ENCODE data around the gene SELENON.
A peak's percentile ranks its signal among the peaks of the same experiment; 100 is the strongest.

Gene SELENON

GRCh38 chr1:25780318-25781129 is 19.5 kb upstream of the SELENON start:
- Mint-ChIP-seq H3K36me3 (peaks cover 3% of the 10 kb centered on the region), H3K4me1 (peaks cover 5% of the 10 kb centered on the region), H3K27ac (no peak overlapping the region), H3K4me3 (no peak overlapping the region), H3K9me3 (no peaks in the 10 kb centered on the region)
- ATAC-seq (no peak), DNase-seq (ENCODE audit: low spot score in 2 of 2) (no peak)

- H3K36me3 Mint-ChIP-seq = no peaks in the 10 kb centered on the region
- no peak for ATAC-seq
Observed at GRCh38 chr1:25781130-25781433, 18.9 kb upstream of the SELENON start.

GRCh38 chr1:25782608-25783201 is 17.3 kb upstream of the SELENON start:
- no peak for DNase-seq (ENCODE audit: low spot score in 2 of 2)

More at GRCh38 chr1:25781130-25781433, 18.9 kb upstream of the SELENON start:
- Mint-ChIP-seq H3K4me3 (no peak overlapping the region), H3K4me1 (no peaks in the 10 kb centered on the region), H3K27ac (no peak overlapping the region), H3K9me3 (no peaks in the 10 kb centered on the region)
- DNase-seq (ENCODE audit: low spot score in 2 of 2) = no peak

GRCh38 chr1:25784575-25785051 is 15.4 kb upstream of the SELENON start:
- H3K4me3 Mint-ChIP-seq = no peak overlapping the region
- peaks cover 5% of the 10 kb centered on the region for H3K36me3 Mint-ChIP-seq
- no peaks in the 10 kb centered on the region for H3K4me1 Mint-ChIP-seq
- ATAC-seq = no peak
- H3K27ac Mint-ChIP-seq = no peak overlapping the region
- no peak for DNase-seq (ENCODE audit: low spot score in 2 of 2)
- H3K9me3 Mint-ChIP-seq = no peaks in the 10 kb centered on the region

More at GRCh38 chr1:25782608-25783201, 17.3 kb upstream of the SELENON start:
- Mint-ChIP-seq H3K9me3 (no peaks in the 10 kb centered on the region), H3K4me1 (no peaks in the 10 kb centered on the region), H3K36me3 (no peaks in the 10 kb centered on the region), H3K27ac (peak overlapping the region; percentile 61), H3K4me3 (no peak overlapping the region)
- no peak for ATAC-seq

- no peaks in the 10 kb centered on the region for H3K4me1 Mint-ChIP-seq
- H3K9me3 Mint-ChIP-seq = no peaks in the 10 kb centered on the region
- H3K27ac Mint-ChIP-seq = no peak overlapping the region
- H3K36me3 Mint-ChIP-seq = peaks cover 5% of the 10 kb centered on the region
- no peak overlapping the region for H3K4me3 Mint-ChIP-seq
- ATAC-seq (no peak), DNase-seq (ENCODE audit: low spot score in 2 of 2) (no peak)
Observed at GRCh38 chr1:25785333-25786067, 14.5 kb upstream of the SELENON start.

- DNase-seq (ENCODE audit: low spot score in 2 of 2) (no peak), ATAC-seq (no peak)
- Mint-ChIP-seq H3K4me3 (no peak overlapping the region), H3K9me3 (no peaks in the 10 kb centered on the region), H3K36me3 (peaks cover 5% of the 10 kb centered on the region), H3K4me1 (no peaks in the 10 kb centered on the region), H3K27ac (no peak overlapping the region)
Observed at GRCh38 chr1:25786887-25787759, 12.9 kb upstream of the SELENON start.

GRCh38 chr1:25787760-25788166 is 12.2 kb upstream of the SELENON start:
- no peaks in the 10 kb centered on the region for H3K4me1 Mint-ChIP-seq
- ATAC-seq (no peak), DNase-seq (ENCODE audit: low spot score in 2 of 2) (no peak)
- H3K9me3 Mint-ChIP-seq = no peaks in the 10 kb centered on the region
- no peak overlapping the region for H3K4me3 Mint-ChIP-seq
- peaks cover 5% of the 10 kb centered on the region for H3K36me3 Mint-ChIP-seq
- H3K27ac Mint-ChIP-seq = no peak overlapping the region

- Mint-ChIP-seq H3K4me1 (peaks cover 6% of the 10 kb centered on the region), H3K9me3 (no peaks in the 10 kb centered on the region), H3K4me3 (no peak overlapping the region), H3K36me3 (peaks cover 5% of the 10 kb centered on the region), H3K27ac (peak overlapping the region; percentile 62)
- DNase-seq (ENCODE audit: low spot score in 2 of 2) (no peak), ATAC-seq (no peak)
Observed at GRCh38 chr1:25790472-25790871, 9.5 kb upstream of the SELENON start.

GRCh38 chr1:25792115-25792514 is 7.9 kb upstream of the SELENON start:
- peaks cover 22% of the 10 kb centered on the region for H3K4me1 Mint-ChIP-seq
- H3K4me3 Mint-ChIP-seq = no peak overlapping the region
- H3K27ac Mint-ChIP-seq = peak overlapping the region; percentile 61
- ATAC-seq (no peak), DNase-seq (ENCODE audit: low spot score in 2 of 2) (no peak)
- H3K36me3 Mint-ChIP-seq = peaks cover 5% of the 10 kb centered on the region
- no peaks in the 10 kb centered on the region for H3K9me3 Mint-ChIP-seq

GRCh38 chr1:25793585-25794170 is 6.3 kb upstream of the SELENON start:
- no peak overlapping the region for H3K27ac Mint-ChIP-seq
- H3K4me1 Mint-ChIP-seq = peaks cover 36% of the 10 kb centered on the region
- ATAC-seq (no peak), DNase-seq (ENCODE audit: low spot score in 2 of 2) (no peak)
- no peak overlapping the region for H3K4me3 Mint-ChIP-seq
- H3K9me3 Mint-ChIP-seq = no peaks in the 10 kb centered on the region
- H3K36me3 Mint-ChIP-seq = no peaks in the 10 kb centered on the region

GRCh38 chr1:25794325-25794724 is 5.7 kb upstream of the SELENON start:
- Mint-ChIP-seq H3K36me3 (no peaks in the 10 kb centered on the region), H3K27ac (peak overlapping the region; percentile 38), H3K9me3 (no peaks in the 10 kb centered on the region), H3K4me1 (peaks cover 36% of the 10 kb centered on the region), H3K4me3 (no peak overlapping the region)
- ATAC-seq (no peak), DNase-seq (ENCODE audit: low spot score in 2 of 2) (no peak)

GRCh38 chr1:25795211-25795610 is 4.8 kb upstream of the SELENON start:
- DNase-seq (ENCODE audit: low spot score in 2 of 2) (no peak), ATAC-seq (no peak)
- Mint-ChIP-seq H3K9me3 (no peaks in the 10 kb centered on the region), H3K36me3 (no peaks in the 10 kb centered on the region), H3K4me1 (peaks cover 36% of the 10 kb centered on the region), H3K4me3 (no peak overlapping the region), H3K27ac (peak overlapping the region; percentile 38)

GRCh38 chr1:25795946-25796810 is 3.8 kb upstream of the SELENON start:
- Mint-ChIP-seq H3K36me3 (no peaks in the 10 kb centered on the region), H3K4me3 (peak overlapping the region; percentile 61), H3K27ac (peak overlapping the region; percentile 76), H3K9me3 (no peaks in the 10 kb centered on the region), H3K4me1 (peaks cover 44% of the 10 kb centered on the region)
- DNase-seq (ENCODE audit: low spot score in 2 of 2) (peak in 1 of 2 donors; percentile 71), ATAC-seq (peak; percentile 91)

All from stimulated activated effector memory CD8-positive, alpha-beta T cell treated with anti-CD3 and anti-CD28 coated beads, Interleukin-12 subunit alpha, Interleukin-12 subunit beta, amount 100 ng/mL, for 72 hours (primary cell).